ENCODE data around the gene CREG2.

CREG2 gene

DNA sequence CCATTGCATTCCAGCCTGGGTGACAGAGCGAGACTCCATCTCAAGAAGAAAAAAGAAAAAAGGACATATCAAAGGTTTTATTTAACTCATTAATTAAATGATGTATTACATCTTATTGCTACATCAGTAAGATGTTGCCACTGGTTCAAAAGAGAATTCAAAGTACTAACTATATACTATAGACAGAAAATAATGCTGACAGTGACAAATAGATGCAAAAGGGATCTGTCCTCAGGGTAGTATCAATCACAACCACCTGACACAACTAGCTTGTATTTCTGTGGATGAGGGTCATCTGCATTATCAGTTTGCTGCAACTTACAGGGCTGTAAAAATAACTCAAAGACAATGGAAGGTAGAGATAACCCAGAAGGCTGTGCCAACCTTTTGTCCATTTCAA, 16.4 kb upstream of the CREG2 start:
- Histone ChIP-seq H3K9me3 (ENCODE audit: control insufficient read depth, low read length) (no peaks in the 10 kb centered on the region), H3K9ac (ENCODE audit: low read length) (no peak overlapping the region), H3K36me3 (ENCODE audit: control insufficient read depth, insufficient read depth, low read length) (no peaks in the 10 kb centered on the region), H3K4me1 (ENCODE audit: control insufficient read depth, insufficient read depth, low read length) (no peaks in the 10 kb centered on the region), H3K27me3 (ENCODE audit: control insufficient read depth, insufficient read depth, low read length) (no peaks in the 10 kb centered on the region), H3K4me3 (ENCODE audit: low read length) (no peak overlapping the region)

DNA sequence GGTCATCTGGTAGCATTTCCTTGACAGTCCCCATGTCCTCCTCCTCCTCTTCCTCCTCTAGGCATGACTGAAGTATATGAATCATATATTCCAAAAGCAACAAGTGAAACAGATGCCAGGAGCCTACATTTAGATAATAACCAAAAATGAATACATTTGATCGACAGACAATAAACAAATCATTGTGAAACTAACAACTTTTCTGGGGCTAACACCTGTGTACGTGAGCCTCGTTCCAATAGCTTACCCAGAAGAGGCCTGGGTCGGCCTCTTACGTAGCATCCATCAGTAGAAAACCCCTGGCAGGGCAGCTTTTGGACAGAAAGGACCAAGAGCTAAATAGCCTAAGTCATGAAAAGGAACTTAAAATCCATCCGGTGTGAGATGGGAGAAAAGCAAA, 15.3 kb upstream of the CREG2 start:
- no peak overlapping the region for H3K9ac ChIP-seq (ENCODE audit: low read length)
- no peaks in the 10 kb centered on the region for H3K4me1 ChIP-seq (ENCODE audit: control insufficient read depth, insufficient read depth, low read length)
- no peaks in the 10 kb centered on the region for H3K9me3 ChIP-seq (ENCODE audit: control insufficient read depth, low read length)
- H3K4me3 ChIP-seq (ENCODE audit: low read length), result no peak overlapping the region
- H3K36me3 ChIP-seq (ENCODE audit: control insufficient read depth, insufficient read depth, low read length), result no peaks in the 10 kb centered on the region
- no peaks in the 10 kb centered on the region for H3K27me3 ChIP-seq (ENCODE audit: control insufficient read depth, insufficient read depth, low read length)

DNA sequence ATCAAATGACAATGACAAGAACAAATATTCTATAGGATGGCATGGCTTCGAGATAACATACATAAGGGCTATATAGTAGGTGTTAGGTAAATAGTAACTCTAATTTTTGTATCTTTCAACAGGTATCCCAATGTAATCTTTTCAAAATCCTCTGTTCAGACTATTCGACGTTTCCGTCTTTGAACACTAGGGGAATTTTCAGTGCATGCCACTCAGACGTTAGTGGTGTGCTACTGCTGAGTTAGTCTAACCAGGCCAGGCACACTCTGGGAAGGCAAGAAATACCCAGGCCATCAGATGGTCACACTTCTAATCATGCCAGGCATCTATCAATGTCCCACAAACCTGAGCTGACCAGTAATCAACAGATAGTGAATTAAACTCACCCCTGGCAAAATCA, 14.6 kb upstream of the CREG2 start:
- no peak overlapping the region for H3K4me3 ChIP-seq (ENCODE audit: low read length)
- H3K4me1 ChIP-seq (ENCODE audit: control insufficient read depth, insufficient read depth, low read length), result no peaks in the 10 kb centered on the region
- H3K27me3 ChIP-seq (ENCODE audit: control insufficient read depth, insufficient read depth, low read length), result no peaks in the 10 kb centered on the region
- H3K9me3 ChIP-seq (ENCODE audit: control insufficient read depth, low read length), result no peaks in the 10 kb centered on the region
- H3K36me3 ChIP-seq (ENCODE audit: control insufficient read depth, insufficient read depth, low read length), result no peaks in the 10 kb centered on the region
- H3K9ac ChIP-seq (ENCODE audit: low read length), result no peak overlapping the region

DNA sequence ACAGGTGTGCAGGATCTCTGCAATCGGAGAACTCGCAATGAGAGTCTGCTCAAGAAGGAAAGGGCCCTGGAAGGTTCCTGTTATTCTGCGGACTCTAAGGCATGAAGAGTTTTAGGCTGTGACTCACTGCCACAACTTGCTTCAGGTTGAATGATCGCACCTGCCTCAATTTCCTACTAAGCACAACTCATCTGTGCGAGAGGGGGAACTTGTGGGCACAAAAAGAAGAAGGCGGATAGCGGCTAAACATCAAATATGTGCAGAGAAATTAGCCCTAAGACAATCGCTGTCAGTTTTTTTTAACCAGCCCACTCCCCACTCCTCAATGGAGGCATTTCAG, 14.0 kb upstream of the CREG2 start:
- Histone ChIP-seq H3K4me3 (ENCODE audit: low read length) (no peak overlapping the region), H3K4me1 (ENCODE audit: control insufficient read depth, insufficient read depth, low read length) (no peaks in the 10 kb centered on the region), H3K36me3 (ENCODE audit: control insufficient read depth, insufficient read depth, low read length) (no peaks in the 10 kb centered on the region), H3K9ac (ENCODE audit: low read length) (no peak overlapping the region), H3K27me3 (ENCODE audit: control insufficient read depth, insufficient read depth, low read length) (no peaks in the 10 kb centered on the region), H3K9me3 (ENCODE audit: control insufficient read depth, low read length) (no peaks in the 10 kb centered on the region)

DNA sequence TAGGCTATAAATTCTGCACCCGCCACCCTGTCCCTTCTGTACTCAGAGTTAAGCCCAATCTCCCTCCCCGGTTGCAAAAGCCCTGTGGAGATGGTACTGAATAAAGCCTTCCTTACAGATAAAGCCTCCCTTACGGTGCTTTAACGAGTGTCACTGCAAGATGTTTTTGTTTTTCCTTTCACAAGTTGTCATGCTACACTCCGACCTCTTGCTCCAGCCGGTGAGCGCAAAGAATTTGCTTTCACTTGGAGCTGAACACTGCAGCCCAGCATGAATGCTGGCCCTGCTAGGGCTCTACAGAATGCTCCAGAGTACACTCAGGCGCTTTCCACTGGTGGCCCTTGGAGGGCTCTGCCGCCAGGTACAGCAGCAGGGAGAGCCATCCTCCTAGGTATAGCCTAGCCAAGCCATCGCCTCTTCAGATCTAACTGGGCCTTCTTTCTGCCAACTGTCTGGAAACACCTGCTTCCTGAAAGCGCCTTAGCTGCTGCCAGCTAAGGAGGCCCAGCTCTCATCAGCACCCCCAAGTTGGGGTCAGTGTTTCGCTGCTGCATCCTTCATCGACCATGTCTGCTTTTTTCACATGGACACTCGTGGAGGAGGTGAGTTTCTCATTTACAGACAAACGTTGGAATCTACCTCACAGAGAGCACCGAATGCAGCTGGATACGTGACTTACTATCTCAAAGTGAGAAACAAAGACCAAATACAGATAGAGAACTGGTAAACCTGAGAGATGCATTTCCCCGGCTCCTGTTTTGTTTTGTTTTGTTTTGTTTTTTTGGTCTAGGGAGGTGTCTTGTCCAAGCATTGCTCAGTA, 13.4 kb upstream of the CREG2 start:
- peaks cover 5% of the 10 kb centered on the region for H3K4me1 ChIP-seq (ENCODE audit: control insufficient read depth, insufficient read depth, low read length)

DNA sequence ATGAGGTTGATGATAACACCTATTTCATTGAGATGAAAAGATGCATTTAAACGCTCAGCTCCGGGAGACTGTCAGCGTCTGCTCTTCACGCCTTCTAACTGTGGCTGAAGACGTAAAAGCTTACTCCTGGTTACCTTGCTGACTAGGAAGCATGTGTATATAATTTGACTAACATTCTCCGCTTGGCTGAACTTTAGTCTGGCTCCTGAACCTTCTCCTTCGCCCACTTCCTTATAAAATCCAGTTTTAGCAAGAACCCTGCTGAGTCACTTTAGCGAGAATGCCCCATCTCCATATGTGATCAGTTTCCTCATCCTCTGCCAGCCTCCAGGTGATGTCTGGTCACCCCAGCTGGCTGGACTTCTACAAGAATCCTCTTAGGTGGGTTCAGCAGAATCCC, 12.7 kb upstream of the CREG2 start:
- Histone ChIP-seq H3K36me3 (ENCODE audit: control insufficient read depth, insufficient read depth, low read length) (no peaks in the 10 kb centered on the region), H3K9ac (ENCODE audit: low read length) (no peak overlapping the region), H3K4me1 (ENCODE audit: control insufficient read depth, insufficient read depth, low read length) (peaks cover 6% of the 10 kb centered on the region), H3K4me3 (ENCODE audit: low read length) (no peak overlapping the region), H3K9me3 (ENCODE audit: control insufficient read depth, low read length) (no peaks in the 10 kb centered on the region), H3K27me3 (ENCODE audit: control insufficient read depth, insufficient read depth, low read length) (no peaks in the 10 kb centered on the region)

More for the DNA sequence above, 13.4 kb upstream of the CREG2 start:
- no peaks in the 10 kb centered on the region for H3K27me3 ChIP-seq (ENCODE audit: control insufficient read depth, insufficient read depth, low read length)
- H3K9me3 ChIP-seq (ENCODE audit: control insufficient read depth, low read length), result no peaks in the 10 kb centered on the region
- H3K36me3 ChIP-seq (ENCODE audit: control insufficient read depth, insufficient read depth, low read length), result no peaks in the 10 kb centered on the region
- no peak overlapping the region for H3K9ac ChIP-seq (ENCODE audit: low read length)
- H3K4me3 ChIP-seq (ENCODE audit: low read length), result no peak overlapping the region

DNA sequence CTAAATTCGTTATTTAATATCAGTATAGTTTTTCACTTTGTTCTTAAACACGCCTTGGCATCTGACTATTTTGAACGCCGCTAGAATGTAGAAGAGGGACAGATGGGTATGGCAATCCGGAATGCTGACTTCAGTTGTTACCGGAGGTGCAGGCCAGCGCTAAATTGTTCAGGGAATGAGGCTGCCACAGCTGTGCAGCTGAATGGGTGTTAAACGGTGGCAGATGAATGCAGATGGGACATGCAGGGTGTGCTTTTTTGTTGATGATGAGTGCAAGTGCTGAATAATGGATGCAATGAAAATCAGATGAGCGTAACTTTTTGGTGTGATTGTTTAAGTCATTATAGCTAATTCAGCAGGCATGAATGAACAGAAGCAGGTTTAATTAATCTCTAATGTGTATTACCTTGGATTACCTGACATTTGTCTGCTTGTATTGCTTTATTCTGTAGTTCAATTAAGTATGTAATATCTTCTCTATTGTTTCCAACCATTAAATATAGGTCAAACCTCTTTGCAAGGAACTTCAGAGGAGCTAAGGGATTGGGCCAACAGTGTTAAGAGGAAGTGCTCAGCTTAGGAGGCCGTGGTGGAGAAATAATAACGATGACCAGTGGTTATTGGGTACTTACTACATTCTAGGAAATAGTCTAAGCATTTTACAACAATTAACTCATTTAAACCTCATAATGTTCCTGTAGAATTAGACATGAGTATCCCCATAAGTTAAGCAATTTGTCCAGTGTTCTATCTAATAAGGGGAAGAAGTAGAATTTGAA, 11.9 kb upstream of the CREG2 start:
- H3K9ac ChIP-seq (ENCODE audit: low read length), result no peak overlapping the region
- H3K36me3 ChIP-seq (ENCODE audit: control insufficient read depth, insufficient read depth, low read length), result no peaks in the 10 kb centered on the region
- H3K4me3 ChIP-seq (ENCODE audit: low read length), result no peak overlapping the region
- H3K9me3 ChIP-seq (ENCODE audit: control insufficient read depth, low read length), result no peaks in the 10 kb centered on the region
- H3K27me3 ChIP-seq (ENCODE audit: control insufficient read depth, insufficient read depth, low read length), result no peaks in the 10 kb centered on the region
- peaks cover 6% of the 10 kb centered on the region for H3K4me1 ChIP-seq (ENCODE audit: control insufficient read depth, insufficient read depth, low read length)

DNA sequence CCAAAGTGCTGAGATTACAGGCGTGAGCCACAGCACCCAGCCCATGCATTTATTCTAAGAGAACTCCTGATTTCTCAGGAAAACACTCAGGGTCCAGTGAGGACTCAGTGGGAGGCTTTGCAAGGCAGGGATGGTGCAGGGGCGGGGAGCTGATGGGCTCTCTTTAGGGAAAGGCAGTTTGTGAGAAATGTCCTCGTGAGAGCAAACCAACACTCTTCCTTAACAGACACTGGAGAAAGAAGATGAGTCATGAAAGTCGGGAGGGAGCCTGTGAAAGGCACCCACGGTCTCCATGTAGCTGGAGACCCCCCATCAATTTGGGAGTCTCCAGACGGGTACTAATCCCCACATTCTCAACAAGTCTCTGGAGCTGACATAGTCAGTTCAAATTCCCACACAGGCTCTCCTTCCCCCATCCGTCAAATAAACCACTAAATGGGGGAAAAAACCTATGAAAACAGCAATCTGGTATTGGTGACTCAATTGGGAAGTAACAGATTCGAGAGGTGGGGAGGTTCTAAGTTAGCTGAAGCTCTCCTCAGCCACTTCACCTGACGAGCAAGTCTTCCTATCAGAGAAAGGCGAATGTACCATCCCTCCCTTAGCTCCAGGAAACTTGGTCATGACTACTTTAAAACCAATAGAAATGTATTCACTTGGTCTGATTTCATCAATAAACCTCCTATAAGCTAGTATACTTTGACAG, 11.0 kb upstream of the CREG2 start:
- Histone ChIP-seq H3K9me3 (ENCODE audit: control insufficient read depth, low read length) (no peaks in the 10 kb centered on the region), H3K4me1 (ENCODE audit: control insufficient read depth, insufficient read depth, low read length) (peaks cover 6% of the 10 kb centered on the region), H3K9ac (ENCODE audit: low read length) (no peak overlapping the region), H3K4me3 (ENCODE audit: low read length) (no peak overlapping the region), H3K36me3 (ENCODE audit: control insufficient read depth, insufficient read depth, low read length) (no peaks in the 10 kb centered on the region), H3K27me3 (ENCODE audit: control insufficient read depth, insufficient read depth, low read length) (no peaks in the 10 kb centered on the region)

DNA sequence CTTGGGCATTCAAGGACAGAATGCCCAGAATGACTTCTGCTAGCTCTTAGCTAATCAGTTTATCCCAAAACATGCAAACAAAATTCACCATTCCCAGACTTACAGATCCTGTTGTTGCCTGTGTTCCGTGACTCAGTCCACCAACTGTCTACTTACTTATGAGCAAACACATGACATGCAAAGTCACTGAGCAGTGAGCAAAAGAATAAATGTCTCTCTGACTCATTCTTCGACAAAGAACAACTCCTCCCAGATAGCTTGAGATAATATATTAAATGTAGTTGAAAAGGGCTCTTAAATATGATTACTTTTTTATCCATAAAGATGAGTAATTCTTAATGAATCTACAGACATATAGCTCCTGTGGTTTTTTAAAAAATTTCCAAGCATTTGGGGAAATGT, 9.0 kb upstream of the CREG2 start:
- H3K4me1 ChIP-seq (ENCODE audit: control insufficient read depth, insufficient read depth, low read length), result peaks cover 6% of the 10 kb centered on the region
- no peak overlapping the region for H3K4me3 ChIP-seq (ENCODE audit: low read length)
- no peak overlapping the region for H3K9ac ChIP-seq (ENCODE audit: low read length)
- no peaks in the 10 kb centered on the region for H3K9me3 ChIP-seq (ENCODE audit: control insufficient read depth, low read length)
- no peaks in the 10 kb centered on the region for H3K36me3 ChIP-seq (ENCODE audit: control insufficient read depth, insufficient read depth, low read length)
- H3K27me3 ChIP-seq (ENCODE audit: control insufficient read depth, insufficient read depth, low read length), result no peaks in the 10 kb centered on the region

DNA sequence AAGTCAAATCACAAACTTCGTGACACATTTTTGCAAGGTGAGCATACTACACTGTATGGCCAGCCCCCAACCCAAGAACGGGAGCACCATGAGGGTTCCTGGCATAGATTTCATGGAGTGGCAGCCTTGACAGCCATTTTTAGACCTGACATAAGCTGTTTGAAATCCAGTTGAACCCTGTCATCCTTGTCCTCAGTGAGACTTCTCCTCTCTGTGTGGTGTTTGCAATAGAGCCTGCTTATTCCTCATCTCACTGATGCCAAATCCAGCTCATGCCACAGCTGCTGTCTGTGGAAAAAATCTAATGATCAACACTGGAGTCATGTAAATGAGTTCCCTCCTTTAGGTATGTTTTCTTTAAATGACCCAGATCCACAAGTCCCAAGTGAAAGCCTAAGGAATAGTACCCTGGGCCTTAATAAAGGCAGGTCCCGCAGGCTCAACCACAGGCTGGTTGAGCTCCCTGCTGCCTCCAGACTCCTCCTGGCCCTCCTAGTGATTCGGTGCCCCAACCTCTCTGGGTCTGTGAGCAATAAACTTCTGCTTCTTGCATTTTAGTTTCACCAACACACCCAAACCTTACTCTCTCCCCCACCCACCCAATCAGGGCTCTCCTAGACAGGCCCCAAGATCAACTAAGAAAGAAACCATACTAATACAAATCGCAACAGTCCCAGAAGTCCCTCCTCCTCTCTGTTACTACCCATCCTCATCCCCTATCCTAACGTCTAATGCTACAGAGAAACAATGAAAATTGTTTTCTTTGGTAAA, 8.4 kb upstream of the CREG2 start:
- no peak overlapping the region for H3K9ac ChIP-seq (ENCODE audit: low read length)
- no peak overlapping the region for H3K4me3 ChIP-seq (ENCODE audit: low read length)
- no peaks in the 10 kb centered on the region for H3K27me3 ChIP-seq (ENCODE audit: control insufficient read depth, insufficient read depth, low read length)
- H3K4me1 ChIP-seq (ENCODE audit: control insufficient read depth, insufficient read depth, low read length), result peaks cover 6% of the 10 kb centered on the region
- H3K9me3 ChIP-seq (ENCODE audit: control insufficient read depth, low read length), result no peaks in the 10 kb centered on the region
- no peaks in the 10 kb centered on the region for H3K36me3 ChIP-seq (ENCODE audit: control insufficient read depth, insufficient read depth, low read length)

DNA sequence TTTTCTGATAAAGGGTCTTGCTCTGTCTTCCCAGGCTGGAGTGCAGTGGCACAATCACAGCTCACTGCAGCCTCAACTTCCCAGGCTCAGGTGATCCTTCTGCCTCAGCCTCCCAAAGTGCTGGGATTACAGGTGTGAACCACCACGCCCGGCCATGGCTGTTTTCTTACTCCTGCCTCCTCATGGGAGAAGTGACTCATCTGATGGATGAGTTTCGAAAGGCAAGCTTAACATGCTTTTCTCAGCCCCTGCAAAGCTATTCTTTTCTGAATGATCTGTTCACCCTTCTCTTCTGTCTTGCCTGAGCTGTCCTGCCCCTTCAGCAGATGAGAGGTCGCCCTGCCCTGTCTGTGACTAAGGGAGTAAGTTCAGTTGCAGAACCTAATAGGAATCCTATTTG, 929 bp upstream of the CREG2 start:
- Histone ChIP-seq H3K9me3 (ENCODE audit: control insufficient read depth, low read length) (no peaks in the 10 kb centered on the region), H3K9ac (ENCODE audit: low read length) (no peak overlapping the region), H3K36me3 (ENCODE audit: control insufficient read depth, insufficient read depth, low read length) (no peaks in the 10 kb centered on the region), H3K4me1 (ENCODE audit: control insufficient read depth, insufficient read depth, low read length) (peaks cover 5% of the 10 kb centered on the region), H3K4me3 (ENCODE audit: low read length) (no peak overlapping the region), H3K27me3 (ENCODE audit: control insufficient read depth, insufficient read depth, low read length) (peaks cover 42% of the 10 kb centered on the region)
